GM12875 (cell line): ENCODE results near the gene ZHX3.

Experiments
- H3K4me3 ChIP-seq: one replicate; pipeline ENCODE4 v1.5.1; 2011; ENCODE audit warnings: low read depth, low read length, control low read depth
- TF ChIP-seq, protein P1 (sequence below): IDR thresholded peaks from 2 replicates; pipeline ENCODE4 v1.5.1; 2011; ENCODE audit warnings: low read depth, mild to moderate bottlenecking, control low read depth, inconsistent platforms, low read length, moderate library complexity, borderline replicate concordance; ENCODE audit not compliant: insufficient read depth

ZHX3 gene

GRCh38 chr20:41175727-41176330, 141.7 kb downstream of the ZHX3 start:
- no peak overlapping the region for H3K4me3 ChIP-seq
- TF ChIP-seq, protein P1, sequence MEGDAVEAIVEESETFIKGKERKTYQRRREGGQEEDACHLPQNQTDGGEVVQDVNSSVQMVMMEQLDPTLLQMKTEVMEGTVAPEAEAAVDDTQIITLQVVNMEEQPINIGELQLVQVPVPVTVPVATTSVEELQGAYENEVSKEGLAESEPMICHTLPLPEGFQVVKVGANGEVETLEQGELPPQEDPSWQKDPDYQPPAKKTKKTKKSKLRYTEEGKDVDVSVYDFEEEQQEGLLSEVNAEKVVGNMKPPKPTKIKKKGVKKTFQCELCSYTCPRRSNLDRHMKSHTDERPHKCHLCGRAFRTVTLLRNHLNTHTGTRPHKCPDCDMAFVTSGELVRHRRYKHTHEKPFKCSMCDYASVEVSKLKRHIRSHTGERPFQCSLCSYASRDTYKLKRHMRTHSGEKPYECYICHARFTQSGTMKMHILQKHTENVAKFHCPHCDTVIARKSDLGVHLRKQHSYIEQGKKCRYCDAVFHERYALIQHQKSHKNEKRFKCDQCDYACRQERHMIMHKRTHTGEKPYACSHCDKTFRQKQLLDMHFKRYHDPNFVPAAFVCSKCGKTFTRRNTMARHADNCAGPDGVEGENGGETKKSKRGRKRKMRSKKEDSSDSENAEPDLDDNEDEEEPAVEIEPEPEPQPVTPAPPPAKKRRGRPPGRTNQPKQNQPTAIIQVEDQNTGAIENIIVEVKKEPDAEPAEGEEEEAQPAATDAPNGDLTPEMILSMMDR = no peak

DNA sequence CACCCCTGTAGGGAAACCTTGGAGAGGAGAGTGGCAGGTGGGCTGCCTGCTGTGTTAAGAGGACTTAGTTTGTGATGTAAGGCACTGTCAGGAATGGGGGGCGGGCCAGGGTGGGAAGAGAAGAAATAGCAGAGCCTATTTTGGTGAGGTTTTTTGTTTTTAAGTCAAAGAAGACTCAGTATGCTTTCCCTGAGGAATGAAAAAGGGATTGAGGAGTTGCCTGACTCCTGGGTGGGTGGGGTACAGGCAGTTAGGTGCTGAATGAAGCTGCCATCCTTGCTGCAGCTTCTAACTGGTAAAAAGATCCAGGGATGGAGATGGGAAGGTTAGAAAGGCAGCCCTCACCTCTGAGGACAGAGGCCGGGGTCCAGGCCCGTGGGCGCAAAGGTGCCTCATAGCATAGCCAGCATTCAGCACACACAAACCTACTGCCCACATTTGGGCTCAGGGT, 142.3 kb downstream of the ZHX3 start:
- TF ChIP-seq, protein P1 = no peak
- H3K4me3 ChIP-seq = no peak overlapping the region

GRCh38 chr20:41174782-41175181, 142.7 kb downstream of the ZHX3 start:
- TF ChIP-seq, protein P1 = no peak
- no peak overlapping the region for H3K4me3 ChIP-seq

- no peak overlapping the region for H3K4me3 ChIP-seq
- TF ChIP-seq, protein P1 = no peak
Observed at GRCh38 chr20:41174373-41174772, 143.2 kb downstream of the ZHX3 start.

GRCh38 chr20:41173791-41174341, 143.7 kb downstream of the ZHX3 start:
- TF ChIP-seq, protein P1 = no peak
- H3K4me3 ChIP-seq = no peak overlapping the region

DNA sequence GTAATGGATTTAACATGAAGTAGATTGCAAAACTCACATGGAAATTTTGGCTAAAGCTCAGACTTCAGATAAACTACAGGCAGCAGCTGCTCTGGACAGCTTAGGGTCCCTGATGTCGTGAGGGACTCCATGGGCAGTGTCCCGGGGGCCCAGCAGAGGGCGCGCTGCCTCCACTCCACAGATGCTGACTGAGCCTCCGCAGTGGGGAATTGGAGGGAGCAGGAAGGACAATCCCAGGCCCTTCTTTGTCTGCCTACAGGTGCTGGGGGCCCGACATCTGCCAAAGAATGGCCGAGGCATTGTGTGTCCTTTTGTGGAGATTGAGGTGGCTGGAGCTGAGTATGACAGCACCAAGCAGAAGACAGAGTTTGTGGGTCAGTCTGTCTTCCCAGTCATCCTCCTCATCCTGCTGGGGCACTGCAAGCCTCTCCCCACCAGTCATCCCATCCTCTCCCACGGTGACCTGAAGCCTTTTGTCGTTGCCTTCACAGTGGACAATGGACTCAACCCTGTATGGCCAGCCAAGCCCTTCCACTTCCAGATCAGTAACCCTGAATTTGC, 144.3 kb downstream of the ZHX3 start:
- TF ChIP-seq, protein P1 = peak; percentile 94
- H3K4me3 ChIP-seq = no peak overlapping the region
